HG03575 (cell line): Measurements from ENCODE around the gene CYFIP2.

Experiments used
- ATAC-seq: cut with Tn5 transposase; IDR thresholded peaks from one replicate; pipeline ENCODE4 v1.9.1; 2021; ENCODE audit not compliant: unreplicated experiment, insufficient number of reproducible peaks, low FRiP score; ENCODE audit errors: extremely low read depth

CYFIP2 gene

DNA sequence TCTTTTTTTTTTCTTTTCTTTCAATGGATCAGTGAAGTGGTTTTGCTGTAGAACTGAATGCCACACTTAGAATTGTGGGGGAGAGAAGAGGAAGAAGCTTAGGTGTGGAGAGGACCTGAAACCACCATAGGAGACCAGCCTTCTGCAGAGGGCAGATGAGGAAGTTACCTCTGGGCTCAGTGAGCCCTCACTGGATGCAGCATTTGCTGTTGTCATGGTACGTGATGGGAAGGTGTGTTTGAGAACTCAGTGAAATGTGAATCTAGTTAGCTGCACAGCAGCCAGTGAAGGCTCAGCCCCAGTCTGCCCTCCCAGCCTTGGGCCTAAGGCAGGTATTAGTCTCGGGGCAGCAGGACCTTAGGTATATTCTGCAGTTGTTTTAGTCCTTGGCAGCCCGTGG, 17.5 kb downstream of the CYFIP2 start:
- peak; percentile 94 for ATAC-seq

DNA sequence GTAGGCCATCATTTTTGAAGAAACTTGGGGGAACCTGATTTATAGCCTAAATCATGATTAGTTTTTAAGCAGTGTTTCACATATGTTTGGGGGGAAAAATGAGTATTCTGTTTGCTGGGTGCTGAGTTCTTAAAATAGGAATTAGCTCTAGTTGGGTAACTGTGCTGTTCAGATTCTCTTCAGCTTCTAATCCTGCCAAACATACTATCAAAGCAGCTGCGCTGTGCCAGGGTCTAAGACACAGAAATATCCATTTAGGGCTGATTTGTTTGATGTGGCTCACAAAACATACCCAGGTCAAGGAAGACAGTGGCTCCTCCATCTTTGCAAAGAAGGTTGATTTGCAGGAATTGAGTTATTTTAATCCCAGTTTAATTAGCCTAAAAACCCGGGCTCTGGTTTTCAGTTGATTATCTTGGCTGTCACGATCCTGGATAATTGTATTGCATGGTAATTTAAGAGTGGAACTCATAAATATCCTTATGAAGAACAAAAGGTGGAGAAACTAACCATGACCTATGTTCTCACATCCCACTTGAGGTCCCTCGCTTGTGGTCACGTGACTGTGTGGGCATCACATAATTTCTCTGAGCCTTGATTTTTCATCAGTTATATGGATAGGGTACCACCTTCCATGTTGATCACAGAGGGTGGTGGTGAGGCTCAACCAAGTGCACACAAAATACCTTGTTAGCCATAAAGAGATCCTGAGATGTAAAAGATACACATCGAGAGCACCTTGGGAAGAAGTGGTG, 18.7 kb downstream of the CYFIP2 start:
- ATAC-seq: no peak

DNA sequence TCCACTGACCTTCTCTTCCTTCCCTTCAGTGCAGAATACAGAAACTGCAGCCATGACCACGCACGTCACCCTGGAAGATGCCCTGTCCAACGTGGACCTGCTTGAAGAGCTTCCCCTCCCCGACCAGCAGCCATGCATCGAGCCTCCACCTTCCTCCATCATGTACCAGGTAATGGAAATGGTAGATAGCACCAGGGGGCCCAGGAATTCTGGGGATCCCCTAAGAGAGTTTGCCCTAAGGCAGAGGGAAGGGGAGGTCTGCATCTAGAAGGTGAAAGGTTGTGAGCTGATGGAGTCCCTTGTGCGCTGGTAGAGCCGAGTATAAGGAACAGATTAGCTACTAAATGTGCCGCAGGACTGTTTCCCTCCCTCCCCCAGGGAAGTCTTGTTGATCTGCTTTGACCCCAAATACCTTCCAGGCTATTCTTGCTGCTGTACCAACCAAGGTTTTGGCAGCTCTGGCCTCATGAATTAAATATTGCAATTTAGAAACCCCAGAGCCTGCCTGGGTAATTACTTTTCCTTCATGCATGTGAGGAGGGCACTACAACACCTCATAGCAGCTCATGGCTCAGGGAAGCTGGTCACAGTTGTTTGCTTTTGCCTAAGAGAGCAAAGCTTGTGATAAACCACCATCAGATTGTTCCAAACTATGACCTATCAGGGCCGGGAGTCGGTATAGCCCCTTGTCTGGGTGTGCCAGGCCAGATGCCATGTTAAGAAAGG, 19.6 kb downstream of the CYFIP2 start:
- ATAC-seq: no peak

DNA sequence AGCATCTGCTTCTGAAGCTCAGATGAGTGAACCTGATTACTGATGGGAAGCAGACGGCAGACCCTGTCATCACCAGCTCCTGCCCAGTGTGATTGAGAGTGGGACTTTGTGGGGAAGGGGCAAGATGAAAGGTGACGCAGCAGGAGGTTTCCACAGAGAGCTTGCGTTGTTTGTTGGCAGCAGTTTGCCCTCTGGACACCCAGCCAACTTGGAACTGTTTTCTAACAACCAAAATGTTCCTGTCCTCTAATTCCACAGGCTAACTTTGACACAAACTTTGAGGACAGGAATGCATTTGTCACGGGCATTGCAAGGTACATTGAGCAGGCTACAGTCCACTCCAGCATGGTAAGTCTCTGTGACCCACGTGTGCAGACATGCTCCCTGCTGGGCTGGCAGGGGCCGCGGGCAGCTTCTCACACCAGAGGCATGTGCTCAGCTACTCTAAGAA, 20.9 kb downstream of the CYFIP2 start:
- no peak for ATAC-seq

DNA sequence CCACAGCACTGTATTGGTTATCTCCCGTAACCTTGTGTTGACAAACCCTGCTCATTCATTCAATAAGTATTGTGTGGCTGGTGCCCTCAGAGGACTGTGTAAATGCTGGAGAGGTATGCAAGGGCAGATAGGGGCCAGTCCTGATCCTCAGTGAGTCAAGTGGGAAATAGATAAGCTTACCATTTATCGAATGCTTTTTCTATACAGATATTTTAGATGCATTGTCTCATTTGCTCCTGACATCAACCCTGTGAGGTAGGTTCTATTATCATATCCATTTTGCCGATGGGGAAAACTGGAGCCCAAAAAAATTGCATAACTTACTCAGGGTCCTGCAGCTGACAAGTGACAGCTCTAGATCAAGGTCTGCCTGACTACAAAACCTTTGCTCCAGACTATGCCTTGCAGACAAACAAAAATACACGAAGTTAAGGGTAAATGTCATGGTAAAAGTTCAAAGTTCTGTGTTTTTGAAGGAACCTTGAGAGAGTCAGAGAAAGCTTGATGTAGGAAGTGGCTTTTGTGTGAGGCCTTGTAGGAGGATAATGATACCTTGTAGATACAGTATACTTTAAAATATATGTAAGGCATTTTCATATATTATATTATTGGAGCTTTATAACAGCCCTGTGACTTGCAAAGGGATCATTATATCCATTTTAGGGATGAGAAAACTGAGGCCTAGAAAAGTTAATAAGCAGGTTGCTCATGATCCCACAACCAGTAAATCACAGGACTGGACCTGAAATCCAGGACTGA, 22.7 kb downstream of the CYFIP2 start:
- ATAC-seq: no peak

DNA sequence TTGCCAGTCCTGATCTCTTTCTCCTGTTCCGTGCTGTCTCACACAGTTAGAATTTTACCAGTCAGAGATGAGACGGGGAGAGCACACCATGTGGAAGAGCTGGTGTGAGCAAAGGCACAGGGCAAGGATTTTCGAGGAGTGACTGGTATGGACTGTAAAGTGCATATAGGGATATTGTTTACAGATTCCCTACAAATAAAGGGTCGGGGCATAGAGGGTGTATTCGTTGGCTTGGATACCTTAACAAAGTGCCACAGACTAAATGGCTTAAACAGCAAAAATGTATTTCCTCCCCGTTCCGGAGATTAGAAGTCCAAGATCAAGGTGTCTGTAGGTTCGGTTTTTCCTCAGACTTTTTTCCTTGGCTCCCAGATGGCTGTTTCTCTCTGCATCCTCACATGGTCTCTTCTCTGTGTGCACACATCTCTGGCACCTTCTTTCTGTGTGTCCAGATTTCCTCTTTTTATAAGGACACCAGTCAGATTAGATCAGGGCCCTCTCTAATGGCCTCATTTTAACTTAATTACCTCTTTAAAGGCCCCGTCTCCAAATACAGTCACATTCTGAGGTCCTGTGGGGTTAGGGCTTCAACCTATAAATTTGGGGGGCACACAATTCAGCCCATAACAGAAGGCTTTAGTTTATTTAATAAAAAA, 23.4 kb downstream of the CYFIP2 start:
- ATAC-seq: no peak

DNA sequence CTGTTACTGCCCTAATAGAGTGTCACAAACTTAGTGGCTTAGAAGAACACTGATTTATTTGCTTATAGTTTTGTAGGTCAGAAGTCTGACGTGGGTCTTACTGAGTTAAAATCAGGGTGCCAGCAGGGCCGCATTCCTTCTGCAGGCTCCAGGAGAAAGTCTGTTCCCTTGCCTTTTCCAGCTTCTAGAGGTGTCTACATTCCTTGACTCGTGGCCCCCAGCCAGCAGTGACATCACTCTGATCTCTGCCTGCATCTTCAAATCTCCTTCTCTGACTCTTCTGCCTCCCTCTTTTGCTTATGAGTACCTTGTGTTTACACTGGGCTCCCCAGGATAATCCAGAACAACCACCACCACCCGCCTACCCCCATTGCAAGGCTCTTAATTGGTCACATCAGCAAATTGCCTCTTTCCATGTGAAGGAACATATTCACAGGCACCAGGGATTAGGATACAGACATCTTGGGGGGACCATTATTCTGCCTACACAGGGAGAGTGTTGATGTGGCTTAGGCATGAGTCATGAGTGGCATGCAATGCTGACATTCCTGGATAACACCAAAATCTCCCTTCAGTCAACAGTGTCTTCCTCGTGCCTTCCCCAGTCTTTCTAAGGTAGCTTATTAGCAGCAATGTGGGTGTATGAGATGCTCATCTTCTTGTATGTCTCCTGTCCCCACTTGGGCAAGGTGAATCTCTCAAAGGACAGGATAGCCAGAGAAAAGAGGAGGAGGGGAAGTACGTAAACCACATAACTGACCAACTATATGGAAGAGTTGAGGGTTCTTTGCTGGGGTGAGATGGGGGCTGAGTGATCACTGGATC, 24.4 kb downstream of the CYFIP2 start:
- ATAC-seq: no peak

DNA sequence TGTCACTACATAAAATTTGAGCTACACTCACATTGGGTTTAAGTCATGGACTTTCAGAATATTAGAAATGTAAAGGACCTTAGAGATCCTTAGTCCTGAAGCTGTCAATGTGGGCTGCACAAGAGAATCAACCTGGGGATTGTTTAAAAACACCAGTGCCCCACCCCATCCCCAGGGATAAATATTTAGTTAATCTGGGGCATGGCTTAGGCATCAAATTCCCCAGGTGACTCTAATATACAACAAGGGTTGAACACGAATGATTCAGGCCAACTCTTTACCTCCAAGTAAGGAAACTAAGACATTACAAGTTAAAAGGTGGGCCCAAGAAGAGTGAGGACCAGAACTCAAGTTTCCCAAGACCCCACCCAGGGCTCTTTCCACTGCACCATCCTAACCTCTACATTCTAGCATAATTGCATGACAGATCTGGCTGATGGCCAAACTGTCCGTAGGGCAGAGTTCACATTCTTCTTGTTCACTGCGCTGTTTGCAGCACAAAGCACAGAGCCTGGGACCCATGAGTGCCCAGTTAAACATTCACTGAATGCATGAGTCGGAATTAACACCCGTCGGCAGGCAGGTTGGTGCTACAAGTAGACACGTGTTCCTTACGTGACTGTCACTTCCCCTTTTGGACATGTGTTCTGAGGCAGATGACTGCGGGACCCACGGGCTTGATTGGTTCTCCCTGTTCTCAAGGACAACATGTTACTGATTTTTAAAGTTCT, 25.2 kb downstream of the CYFIP2 start:
- ATAC-seq: peak; percentile 60

DNA sequence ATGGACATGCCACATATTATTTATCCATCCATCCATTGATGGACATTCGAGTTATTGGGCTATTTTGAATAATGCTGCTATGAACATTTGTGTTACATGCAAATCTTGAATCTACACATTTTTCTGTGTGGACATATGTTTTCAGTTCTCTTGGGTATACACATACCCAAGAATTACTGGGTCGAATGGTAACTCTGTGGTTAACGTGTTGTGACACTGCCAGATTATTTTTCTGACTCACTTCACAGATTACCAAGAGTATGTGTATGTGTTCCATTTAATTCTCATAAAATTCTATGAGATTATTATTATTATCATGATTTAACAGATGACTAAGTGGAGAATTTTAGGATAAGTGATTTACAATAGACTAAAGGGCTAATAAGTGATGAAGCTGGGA, 26.7 kb downstream of the CYFIP2 start:
- no peak for ATAC-seq

DNA sequence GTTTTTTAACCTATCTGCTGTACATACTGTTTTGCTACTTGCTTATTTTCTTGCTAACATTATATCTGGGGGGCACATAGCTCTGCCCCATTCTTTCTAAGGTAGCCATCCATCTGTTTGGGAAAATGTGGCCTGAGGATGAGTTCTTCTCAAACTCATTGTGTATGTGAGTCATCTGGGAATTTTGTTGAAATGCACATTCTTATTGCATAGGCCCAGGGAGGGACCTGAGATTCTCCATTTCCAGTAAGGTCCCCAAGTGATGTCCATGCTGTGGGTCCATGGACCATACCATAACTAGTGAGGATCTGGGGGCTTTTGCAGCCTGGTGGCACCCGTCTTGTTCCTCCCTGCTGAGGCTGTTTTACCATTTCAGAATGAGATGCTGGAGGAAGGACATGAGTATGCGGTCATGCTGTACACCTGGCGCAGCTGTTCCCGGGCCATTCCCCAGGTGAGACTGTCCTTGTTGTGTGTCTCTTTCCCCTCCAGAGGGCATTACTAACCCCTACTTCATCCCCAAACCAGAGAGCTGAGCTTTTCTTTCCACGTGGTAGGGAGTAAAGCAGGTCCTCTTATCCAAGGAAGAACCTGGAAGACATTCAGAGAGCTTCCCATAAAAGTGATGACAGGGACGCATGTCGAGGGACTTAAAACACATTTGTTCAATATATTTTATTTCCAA, 28.6 kb downstream of the CYFIP2 start:
- no peak for ATAC-seq

DNA sequence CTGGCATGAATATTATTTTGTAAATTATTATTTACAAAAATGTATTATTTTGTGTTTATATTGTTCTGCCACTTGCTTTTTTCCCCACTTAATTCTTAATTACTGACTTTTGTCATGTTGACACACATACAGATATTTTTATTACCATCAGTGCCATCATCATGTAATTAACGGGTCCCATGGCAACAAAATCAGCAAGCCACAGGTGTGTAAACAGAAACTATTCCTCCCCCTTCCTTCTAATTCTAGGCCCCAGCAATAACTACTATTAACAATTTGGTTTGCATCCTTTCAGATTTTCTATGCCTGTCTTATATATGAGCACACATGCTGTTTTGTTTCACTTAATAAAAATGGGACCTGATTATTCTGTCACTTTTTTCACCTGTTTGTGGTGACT, 29.3 kb downstream of the CYFIP2 start:
- ATAC-seq: no peak

DNA sequence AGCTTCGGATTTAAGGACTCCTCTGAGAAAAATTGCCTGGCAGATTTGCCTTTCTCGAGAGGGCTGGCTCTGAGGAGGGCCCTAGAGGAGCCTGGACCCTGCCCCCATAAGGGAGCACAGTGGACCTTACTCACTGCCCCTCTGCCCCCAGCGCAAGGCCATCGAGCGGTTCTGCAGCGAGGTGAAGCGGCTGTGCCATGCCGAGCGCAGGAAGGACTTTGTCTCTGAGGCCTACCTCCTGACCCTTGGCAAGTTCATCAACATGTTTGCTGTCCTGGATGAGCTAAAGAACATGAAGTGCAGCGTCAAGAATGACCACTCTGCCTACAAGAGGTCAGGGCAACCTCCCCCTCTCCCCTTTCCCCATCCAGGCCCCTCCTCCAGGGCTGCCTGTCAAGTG, 34.6 kb downstream of the CYFIP2 start:
- no peak for ATAC-seq

DNA sequence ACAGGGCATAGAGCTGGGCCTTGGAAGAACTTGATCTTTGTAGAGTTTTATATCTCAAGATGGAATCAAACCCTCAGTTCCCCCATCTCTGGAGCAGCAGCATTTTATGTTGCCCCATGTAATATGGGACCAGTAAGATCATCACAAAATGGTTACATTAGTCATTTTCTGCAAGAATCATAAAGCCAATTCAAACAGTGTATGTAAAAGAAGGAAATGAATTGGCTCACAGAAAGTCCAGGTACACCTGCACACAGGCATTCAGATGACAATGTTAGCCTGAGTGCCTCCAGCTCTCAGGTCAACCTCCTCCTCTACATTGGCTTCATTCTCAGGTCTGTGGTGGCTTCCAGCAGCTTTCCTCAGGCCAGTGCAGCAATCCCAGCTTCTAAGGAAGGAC, 35.1 kb downstream of the CYFIP2 start:
- ATAC-seq: no peak

DNA sequence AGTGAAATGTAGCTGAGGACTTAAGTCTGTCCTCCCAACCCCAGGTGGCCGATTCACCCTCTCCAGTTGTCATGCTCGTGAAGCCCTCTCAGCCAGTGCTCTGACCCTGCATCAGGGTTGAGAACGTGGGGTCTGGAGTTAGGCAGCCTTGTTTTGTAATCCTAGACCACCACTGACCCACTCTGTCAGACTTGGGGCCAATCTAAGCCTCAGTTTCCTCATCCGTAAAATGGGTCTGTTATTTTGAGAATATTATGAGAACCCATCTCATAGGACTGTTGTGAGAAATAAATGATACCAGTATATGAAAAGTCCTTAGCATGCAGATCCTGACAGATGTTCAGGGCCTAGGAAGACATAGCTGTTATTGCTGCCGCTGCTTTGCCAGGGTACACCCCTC, 37.1 kb downstream of the CYFIP2 start:
- no peak for ATAC-seq

DNA sequence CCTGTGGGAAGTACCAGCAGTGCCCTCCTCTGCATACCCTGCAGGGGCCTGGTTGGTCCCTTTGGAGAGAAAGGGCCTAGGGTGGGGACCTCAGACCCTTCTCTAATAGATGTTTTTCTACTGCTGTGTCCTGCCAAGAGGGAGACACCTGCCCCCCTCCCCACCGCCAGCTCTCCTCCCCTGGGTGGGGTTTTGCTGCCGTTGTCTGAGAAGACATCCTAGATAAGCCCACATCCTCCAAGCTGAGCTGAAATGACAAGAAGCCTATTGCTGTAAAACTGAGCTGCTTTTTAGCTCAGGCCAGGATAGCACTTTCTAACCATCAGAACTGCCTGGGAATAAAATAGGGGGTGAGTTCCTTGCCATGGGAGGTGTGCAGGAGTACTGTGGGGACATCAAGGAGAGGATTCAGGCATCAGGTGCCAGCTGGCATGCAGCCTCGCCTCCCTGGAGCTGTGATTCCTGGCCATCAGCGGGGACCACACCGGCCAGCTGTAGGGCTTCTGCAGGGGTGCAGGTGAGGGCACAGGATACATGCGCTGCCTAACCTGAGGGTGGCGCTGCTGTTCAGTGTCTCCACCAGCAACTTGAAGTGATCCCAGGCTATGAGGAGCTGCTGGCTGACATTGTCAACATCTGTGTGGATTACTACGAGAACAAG, 37.9 kb downstream of the CYFIP2 start:
- ATAC-seq: no peak

DNA sequence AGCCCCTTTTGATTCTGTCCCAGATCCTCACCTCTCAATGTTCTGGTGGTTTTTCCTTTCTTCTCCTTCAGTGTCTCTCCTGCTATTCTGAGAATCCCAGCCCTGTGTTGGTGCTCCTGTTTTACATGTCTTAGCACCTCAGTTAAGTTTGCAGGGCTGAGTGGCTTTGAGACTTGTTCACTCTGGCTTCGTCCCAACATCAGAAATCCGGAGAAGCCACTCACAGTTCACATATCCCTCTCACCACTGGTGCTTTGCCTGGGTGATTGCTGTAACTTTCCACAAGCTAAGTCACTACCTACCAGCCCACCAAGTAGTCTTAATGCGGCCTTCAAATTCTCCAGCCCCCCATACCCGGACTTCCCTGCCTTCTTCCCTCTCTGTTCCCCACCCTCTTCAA, 40.2 kb downstream of the CYFIP2 start:
- ATAC-seq: no peak
